ENCODE results near the gene DPEP2.
A peak's percentile ranks its signal among the peaks of the same experiment; 100 is the strongest.
"Not testable (repeated sequence)": the region's sequence is repeated elsewhere in the genome, so short reads cannot be mapped to it uniquely, and the experiment has no call there.

DPEP2 gene

GRCh38 chr16:67977005-67977404 is 22.3 kb downstream of the DPEP2 start:
- FAIRE-seq (no peak), DNase-seq (ENCODE audit: low spot score) (no peak)

DNA sequence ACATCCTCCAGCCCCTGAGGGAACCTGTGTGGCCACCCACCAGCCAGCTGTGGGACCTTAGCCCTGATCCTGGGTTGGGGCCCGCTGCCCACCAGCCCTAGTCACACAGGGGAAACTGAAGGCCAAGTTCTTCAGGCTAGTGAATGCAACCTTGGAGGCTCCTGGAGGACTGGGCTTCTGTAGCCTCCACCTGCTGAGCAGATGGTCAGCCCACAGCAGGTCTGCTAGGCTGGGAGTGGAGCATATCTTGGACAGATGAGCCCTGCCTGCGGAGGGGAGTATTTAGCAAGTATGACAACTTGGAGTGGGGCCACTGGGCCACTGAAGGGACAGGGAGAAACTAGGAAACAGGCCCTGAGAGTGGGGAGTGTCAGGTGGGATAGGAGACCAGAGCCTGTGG is 23.1 kb downstream of the DPEP2 start:
- no peak for DNase-seq (ENCODE audit: low spot score)
- no peak for FAIRE-seq

DNA sequence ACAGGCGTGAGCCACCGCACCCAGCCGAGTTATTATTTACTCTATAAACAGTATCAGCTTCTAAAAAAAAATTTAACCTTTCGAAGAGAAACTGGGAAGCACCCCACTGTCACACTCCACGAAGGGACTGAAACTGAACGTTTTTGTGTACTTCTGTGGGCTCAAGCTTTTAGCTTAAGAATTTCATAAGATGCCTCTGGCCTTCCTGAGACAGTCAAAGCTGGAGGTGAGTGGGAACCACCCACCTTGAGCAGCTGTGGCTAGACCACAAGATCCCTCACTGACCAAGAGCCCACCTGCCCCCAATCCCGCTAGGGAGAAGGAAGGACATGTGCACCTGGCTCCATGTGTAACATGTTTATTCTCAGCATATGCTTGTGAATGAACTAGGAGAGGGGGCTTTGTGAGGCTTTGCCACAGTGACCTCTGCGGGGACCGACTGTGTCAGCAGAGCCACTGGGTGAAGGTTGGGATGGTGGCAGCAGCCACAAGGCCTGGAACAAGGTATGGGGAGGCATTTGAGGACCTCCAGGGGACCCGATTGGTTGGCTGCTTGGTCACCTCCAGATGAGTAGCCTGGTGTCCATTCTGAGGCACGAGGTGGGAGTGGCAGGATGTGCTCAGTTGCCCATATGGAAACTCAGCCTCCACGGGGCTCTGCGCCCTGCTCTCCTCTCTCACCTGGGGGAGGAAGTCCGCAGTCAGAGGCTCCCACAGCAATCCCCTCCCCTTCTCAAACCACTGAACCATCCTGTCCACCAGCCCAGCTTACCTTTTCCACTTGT is 23.8 kb downstream of the DPEP2 start:
- no peak for FAIRE-seq
- DNase-seq (ENCODE audit: low spot score) = no peak

GRCh38 chr16:67972285-67972684 is 27.0 kb downstream of the DPEP2 start:
- DNase-seq (ENCODE audit: low spot score); FAIRE-seq: not testable (repeated sequence)

- FAIRE-seq (no peak), DNase-seq (ENCODE audit: low spot score) (no peak)
Observed at GRCh38 chr16:67971111-67971510, 28.2 kb downstream of the DPEP2 start.

- FAIRE-seq (no peak), DNase-seq (ENCODE audit: low spot score) (no peak)
Observed at GRCh38 chr16:67969254-67970039, 29.8 kb downstream of the DPEP2 start.

- DNase-seq (ENCODE audit: low spot score) (peak; percentile 95), FAIRE-seq (no peak)
Observed at GRCh38 chr16:67968400-67969253, 30.7 kb downstream of the DPEP2 start, which contains the start of gene SLC12A4. Gene SLC12A4, minus strand, starts transcription at chr16:67968637. Its CDS starts 84 bp downstream, at chr16:67968553.

- DNase-seq (ENCODE audit: low spot score) = peak; percentile 58
- no peak for FAIRE-seq
Observed at GRCh38 chr16:67967958-67968399, 31.3 kb downstream of the DPEP2 start.

GRCh38 chr16:67967183-67967957 is 31.9 kb downstream of the DPEP2 start:
- DNase-seq (ENCODE audit: low spot score) (no peak), FAIRE-seq (peak; percentile 37)

GRCh38 chr16:67966549-67967182 is 32.6 kb downstream of the DPEP2 start:
- no peak for FAIRE-seq
- DNase-seq (ENCODE audit: low spot score) = peak; percentile 77

DNA sequence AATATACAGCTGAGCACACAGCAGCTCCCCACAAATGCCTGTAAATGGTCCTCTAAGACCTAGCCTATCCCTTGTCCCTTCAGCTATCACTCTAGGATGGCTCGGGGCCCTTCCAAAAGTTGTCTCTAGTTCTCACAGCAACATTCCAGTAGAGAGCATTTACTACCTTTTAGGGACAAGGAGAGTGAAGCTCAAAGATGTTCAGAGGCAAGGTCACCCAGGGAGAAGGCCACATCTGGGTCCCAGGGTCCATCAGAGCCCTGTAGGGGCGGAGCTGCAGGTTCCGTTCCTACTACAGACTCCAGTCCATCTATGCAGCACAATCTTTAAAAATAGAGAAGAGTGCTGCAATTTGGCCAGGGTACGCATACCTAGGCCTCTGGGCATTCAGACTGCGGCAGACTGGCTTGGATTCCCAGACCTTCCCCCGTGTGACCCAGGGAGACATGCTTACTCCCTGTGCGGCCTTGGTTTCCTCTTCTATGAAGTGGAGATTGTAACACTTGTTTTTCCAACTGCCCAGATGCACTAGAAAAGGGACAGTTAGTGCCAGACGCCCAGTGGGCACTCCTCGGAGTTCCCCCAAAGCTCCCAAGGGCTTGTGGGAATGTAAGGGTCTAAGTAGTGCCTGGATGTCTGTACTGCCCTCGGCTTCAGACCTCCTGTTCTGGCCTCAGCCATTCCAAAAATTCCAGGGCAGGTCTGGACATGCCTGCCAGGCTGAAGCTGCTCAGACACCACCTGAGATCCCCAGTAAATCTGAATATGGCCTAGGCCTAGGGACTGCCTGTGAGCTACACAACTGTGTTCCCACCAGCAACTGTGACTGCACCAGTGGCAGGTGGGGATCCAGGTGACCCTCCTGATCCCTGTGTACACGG is 33.4 kb downstream of the DPEP2 start:
- no peak for DNase-seq (ENCODE audit: low spot score)
- FAIRE-seq = no peak

- no peak for FAIRE-seq
- no peak for DNase-seq (ENCODE audit: low spot score)
Observed at GRCh38 chr16:67964477-67965131, 34.7 kb downstream of the DPEP2 start.

GRCh38 chr16:67963662-67964321 is 35.5 kb downstream of the DPEP2 start:
- FAIRE-seq = no peak
- no peak for DNase-seq (ENCODE audit: low spot score)

- FAIRE-seq = no peak
Observed at GRCh38 chr16:67963292-67963661, 36.0 kb downstream of the DPEP2 start.

GRCh38 chr16:67962135-67962534 is 37.1 kb downstream of the DPEP2 start:
- no peak for DNase-seq (ENCODE audit: low spot score)
- FAIRE-seq = no peak

More at GRCh38 chr16:67963292-67963661, 36.0 kb downstream of the DPEP2 start:
- no peak for DNase-seq (ENCODE audit: low spot score)

- no peak for DNase-seq (ENCODE audit: low spot score)
- no peak for FAIRE-seq
Observed at GRCh38 chr16:67961551-67961957, 37.7 kb downstream of the DPEP2 start.

DNA sequence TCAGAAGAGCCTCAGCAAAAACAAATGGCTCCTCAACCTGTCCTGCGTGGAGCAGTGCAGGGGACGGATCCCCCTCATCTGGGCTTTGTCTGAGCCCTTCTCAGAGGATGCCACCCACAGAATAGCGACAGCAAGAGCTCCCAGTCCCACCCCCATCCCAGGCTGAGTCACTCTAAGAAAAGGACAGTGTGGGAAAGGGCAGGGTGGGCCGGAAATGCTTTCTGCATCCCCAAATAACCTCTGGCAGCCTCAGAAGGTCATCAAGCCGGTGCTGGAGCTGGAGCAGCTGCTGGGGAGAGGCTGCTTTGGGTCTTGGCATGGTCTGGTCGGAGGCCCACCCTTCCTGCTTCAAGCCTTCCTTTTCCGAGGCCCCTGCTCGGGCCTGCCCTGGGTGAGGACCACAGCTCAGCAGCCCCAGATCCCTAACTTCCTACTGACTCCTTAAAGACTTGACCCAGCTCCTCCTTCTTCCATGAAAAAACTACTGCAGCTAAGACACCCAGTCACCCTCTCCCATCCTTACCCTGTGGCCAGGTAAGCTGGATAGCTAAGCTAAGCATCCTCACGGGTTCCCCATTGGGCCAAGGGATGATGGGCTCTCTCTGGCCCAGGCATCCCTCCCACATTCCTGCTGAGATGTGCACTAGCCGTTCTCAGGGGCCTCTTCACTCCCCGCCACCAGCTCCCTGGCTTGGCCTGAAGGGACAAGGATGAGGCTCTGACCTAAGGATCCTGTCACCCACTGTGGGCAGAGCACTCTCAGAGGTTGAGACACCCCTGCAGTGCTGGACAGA is 39.6 kb downstream of the DPEP2 start:
- DNase-seq (ENCODE audit: low spot score) = peak; percentile 70
- no peak for FAIRE-seq
